ENCODE data around the gene SEC14L1.
A peak's percentile ranks its signal among the peaks of the same experiment; 100 is the strongest.
"Not testable (repeated sequence)": the region's sequence is repeated elsewhere in the genome, so short reads cannot be mapped to it uniquely, and the experiment has no call there.

SEC14L1 gene

DNA sequence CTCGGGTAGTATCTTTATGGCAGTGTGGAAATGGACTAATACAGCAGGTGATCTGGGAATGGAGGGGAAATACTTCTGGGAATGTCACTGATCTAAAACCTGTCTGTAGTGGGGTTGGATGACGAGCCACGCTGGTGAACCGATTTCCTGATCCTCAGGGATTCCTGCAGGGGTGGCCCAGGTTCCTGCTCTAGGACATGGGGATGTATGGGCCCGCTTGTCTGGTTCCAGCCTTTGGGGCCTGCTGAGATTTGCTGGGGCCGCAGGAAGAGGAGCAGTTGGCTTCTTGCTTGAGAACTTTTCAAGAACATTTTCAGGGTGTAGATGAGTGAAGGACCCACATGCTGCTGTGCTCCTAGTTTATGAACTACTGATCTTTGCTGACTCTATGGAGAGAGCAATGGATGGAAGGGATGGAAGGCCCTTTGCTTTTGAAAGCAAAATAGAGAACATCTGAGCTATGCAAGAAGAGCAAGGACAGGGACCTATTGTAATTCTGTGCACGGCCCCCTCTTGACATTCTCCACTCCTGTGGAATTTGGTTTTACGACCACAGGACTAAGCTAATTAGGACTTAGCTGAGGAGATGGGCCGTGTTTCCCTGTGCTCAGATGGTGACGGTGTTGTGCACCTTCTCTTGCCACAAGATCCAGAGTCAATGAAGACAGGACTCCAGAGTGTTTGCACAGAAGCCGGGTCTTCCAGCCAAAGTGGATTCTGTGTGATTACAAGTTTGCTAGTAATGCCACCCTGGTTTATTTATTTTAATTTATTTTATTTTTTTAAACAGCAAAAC is 90.5 kb downstream of the SEC14L1 start:
- no peak for DNase-seq (ENCODE audit: extremely low read depth in 1 of 2, low read depth in 1 of 2)

DNA sequence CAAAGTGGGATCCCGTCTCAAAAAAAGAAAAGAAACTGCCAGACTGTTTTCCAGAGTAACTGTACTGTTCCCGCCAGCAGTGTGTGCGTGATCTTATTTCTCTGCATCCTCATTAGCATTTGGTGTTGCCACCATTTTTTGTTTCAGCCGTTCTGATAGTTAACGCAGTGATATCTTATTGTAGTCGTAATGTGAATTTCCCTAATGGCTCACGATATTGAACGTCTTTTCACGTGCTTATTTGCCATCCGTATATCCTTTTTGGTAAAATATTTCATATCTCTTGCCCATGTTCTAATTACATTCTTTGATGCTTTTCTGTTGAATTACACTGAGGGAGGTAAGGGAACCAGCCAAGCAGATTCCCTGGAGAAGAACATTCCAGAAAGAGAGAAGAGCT is 92.4 kb downstream of the SEC14L1 start:
- no peak for DNase-seq (ENCODE audit: extremely low read depth in 1 of 2, low read depth in 1 of 2)

DNA sequence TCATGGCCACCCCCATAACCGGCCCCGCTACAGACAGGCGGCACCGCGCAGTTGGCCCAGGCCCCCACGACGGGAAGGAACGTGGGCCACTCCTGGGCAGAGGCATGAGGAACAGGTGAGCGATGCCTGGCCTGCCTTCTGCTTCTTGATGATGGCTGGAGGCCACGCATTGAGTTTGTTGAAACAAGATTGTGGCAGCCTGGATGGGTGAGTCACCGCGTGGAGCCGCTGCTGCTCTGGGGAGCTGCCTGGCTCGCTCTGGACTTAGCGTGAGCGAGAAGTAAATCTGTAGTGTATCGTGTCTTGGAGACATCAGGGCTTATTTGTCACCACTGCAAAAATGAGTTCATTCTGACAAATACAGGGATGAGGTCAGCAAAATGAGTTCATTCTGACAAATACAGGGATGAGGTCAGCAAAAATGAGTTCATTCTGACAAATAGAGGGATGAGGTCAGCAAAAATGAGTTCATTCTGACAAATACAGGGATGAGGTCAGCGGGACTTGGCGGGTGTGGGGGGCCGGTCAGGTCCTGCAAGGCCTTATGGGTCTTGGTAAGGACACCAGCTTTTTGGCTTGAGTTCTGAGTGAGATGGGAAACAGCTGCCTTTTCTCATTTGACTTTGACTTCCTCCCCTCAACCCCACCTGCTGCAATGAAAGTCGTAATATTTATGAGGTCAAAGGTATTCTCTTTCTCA is 93.0 kb downstream of the SEC14L1 start:
- peak in 1 of 2 donors; percentile 39 for DNase-seq (ENCODE audit: extremely low read depth in 1 of 2, low read depth in 1 of 2)

DNA sequence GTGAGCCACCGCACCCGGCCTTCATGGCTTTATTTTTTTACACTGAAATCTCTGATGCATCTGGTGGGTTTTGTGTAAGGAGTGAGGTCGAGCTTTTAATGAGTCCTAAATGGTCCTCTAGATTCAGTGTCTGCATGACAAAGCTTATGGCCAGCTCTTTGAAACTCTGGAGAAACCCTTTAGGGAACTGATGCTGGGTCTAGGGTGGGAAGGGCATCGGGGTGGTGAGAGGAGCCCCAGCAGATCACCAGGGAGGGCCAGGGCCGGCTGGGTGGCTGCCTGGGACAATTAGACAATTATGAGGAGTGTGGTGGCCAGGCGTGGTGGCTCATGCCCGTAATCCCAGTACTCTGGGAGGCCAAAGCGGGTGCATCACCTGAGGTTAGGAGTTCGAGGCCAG is 93.9 kb downstream of the SEC14L1 start:
- no peak for DNase-seq (ENCODE audit: extremely low read depth in 1 of 2, low read depth in 1 of 2)

DNA sequence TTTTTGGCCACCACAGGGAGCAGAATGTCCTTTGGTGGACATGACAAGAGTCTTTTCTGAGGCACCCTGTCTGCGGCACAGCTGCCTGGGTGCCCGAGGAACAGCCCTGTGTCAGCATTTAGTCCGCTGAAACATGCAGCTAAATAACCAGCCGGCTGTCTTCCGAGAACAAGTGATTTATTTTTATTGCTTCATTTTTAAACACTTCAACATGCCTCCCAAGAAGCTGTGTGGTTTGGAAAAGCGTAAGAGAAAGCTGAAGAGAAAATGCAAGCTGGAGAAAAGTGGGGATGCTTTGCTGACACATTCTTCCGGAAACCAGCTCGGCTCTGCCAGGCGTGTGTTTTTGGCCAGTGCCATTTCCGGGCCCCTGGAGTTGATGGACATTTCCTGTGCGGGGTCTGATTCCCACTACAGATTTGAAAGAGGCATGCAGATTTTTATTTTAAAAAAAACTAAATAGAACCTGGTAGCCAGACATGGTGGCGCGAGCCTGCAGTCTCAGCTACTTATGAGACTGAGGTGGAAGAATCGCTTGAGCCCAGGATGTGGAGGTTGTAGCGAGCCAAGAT is 94.7 kb downstream of the SEC14L1 start:
- DNase-seq (ENCODE audit: extremely low read depth in 1 of 2, low read depth in 1 of 2), result peak in 1 of 2 donors; percentile 13

DNA sequence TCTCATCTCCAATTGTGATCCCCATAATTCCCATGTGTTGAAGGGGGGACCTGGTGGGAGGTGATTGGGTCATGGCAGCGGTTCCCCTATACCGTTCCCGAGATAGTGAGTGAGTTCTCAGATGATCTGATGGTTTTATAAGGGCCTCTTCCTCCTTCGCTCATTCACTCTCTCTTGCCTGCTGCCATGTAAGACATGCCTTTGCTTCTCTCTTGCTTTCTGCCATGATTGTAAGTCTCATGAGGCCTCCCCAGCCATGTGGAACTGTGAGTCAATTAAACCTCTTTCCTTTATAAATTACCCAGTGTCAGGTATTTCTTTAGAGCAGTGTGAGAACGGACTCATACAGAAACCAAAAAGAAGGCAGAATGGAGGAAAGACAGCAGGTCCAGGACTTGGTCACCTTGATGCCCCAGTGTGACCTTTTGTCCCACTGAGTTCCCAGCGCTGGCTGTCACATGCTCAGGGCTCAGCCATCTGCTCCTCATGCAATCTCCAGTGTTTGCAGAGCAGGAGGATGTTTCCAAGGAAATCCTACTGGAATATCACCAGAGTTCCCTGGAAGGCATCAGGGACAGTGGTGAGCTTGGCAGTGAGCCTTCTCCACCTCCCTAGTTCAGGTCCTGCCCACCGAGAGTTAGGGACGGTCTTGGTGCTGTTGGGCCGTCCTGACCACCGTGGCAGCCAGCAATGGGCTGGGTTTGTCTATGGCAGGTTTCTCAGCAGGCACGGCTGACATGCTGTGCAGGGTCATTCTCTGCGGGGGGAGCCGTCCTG is 96.7 kb downstream of the SEC14L1 start:
- DNase-seq (ENCODE audit: extremely low read depth in 1 of 2, low read depth in 1 of 2), result no peak

DNA sequence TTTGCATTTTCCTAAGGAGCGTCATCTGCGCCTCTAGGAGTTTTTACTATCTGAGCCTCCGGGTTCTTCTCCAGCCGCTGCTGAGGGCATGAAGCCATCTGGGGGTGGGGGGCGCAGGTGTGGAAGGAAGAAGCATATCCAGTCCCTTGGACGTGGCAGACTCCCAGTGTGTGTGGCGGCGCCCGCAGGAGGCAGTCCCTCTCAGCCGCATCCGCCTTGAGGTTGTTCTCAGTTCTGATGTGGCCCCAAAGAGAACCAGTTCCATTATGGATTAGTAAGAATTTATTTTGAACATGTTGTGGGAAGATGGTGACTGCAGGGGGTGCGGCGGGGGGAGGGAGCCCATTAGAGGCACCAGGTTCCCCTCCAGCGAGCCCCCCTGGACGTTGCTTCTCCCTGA is 100.2 kb downstream of the SEC14L1 start:
- DNase-seq (ENCODE audit: extremely low read depth in 1 of 2, low read depth in 1 of 2), result no peak

DNA sequence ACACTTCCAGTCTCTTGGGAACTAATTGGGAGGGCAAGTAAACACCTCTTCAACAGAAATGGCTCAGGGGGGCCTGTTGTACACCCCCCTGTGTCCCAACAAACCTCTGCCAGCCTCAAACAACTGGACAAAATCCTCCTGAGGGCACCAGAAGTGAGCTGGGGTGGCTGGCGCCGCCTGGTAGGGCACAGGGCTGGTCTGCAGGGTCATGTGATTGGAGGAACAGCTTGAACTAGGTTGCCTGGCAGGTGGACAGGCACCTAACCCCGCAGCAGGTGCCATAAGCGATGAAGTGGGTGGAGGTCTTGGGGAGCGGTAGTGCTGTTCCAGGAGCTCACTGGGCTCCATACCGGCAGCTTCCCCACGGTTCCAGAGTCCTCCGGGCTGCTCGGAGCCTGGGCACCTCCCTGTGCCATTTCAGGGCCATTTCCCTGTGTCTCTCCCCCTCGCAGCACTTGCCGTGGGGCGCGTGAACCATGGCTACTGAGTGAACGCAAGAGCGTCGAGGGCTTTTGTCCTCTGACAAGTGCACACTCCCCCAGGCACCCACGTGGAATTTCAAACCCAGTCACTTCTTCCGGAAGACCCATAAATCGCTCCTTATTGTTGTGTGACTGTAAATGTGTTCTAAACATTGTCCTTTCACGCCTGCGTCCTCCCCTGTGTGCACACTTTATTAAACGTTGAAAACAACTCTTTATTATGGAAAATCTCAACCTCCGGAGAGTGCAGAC is 101.5 kb downstream of the SEC14L1 start:
- no peak for DNase-seq (ENCODE audit: extremely low read depth in 1 of 2, low read depth in 1 of 2)

DNA sequence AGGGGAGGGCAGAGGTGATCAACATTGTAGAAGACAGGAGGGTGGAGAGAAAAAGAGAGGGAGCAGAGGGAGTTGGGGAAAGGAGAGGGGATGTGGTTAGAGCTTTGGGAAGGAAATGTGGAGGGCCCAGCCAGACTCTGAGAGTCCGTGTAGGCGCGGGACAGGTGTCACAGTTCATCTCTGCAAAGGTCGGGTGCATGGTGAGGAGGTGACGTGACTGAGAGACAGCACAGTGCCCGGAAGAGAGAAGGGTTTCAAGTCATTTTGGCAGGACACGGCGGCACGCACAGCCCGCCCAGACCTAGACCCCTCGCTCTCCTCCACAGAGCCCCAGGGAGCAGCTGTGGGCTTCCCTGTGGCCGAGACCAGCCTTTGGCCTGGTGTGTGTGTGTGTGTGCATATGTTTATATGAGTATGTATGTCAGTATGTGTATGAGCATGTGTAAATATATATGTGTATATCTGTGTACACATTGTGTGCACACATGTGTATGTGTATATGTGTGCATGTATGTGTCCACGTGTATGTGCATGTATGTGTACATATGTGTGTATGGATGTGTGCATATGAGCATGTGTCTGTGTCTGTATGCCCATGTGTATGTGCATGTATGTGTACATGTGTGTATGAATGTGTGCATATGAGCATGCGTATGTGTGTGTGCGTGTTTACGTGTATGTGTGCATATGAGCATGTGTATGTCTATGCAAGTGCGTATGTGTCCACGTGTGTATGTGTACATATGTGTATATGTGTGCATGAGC is 104.6 kb downstream of the SEC14L1 start:
- DNase-seq (ENCODE audit: extremely low read depth in 1 of 2, low read depth in 1 of 2), result no peak

DNA sequence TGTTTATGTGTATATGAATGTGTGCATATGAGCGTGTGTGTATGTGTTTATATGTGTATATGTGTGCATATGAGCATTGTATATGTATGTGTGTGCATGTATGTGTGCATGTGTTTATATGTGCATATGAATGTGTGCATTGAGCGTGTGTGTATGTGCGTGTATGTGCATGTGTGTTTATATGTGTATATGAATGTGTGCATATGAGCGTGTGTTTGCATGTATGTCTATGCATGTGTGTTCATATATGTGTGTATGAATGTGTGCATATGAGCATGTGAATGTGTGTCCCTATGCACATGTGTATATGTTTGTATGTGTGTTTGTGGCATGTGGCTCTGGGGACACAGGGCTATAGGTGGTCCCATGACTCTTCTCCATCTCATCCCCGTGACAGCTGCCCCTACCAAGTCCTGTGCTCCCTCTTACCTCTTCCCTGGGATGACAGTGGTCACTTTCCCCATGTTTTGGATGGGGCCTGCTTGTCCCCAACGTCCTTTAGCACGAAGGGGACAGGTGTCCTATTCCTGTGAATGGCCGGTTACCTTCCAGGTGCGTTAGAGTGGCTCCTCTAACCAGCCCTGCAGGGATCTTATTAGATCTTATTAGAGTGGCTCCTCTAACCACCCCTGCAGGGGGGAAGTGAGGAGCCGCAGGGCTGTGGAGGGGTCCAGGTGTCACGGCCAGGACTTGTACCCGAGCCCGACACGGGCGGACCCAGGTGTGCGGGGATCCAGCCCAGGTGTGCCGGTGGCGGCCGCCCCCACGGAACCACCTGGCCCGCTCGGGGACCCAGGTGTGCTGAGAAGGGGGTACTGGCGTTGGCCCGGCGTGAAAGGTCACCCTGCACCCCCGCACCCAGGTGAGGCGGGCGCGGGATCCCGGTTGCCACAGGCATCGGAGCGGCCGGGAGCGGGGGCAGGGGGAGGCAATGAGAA is 105.6 kb downstream of the SEC14L1 start:
- DNase-seq (ENCODE audit: extremely low read depth in 1 of 2, low read depth in 1 of 2), result no peak

DNA sequence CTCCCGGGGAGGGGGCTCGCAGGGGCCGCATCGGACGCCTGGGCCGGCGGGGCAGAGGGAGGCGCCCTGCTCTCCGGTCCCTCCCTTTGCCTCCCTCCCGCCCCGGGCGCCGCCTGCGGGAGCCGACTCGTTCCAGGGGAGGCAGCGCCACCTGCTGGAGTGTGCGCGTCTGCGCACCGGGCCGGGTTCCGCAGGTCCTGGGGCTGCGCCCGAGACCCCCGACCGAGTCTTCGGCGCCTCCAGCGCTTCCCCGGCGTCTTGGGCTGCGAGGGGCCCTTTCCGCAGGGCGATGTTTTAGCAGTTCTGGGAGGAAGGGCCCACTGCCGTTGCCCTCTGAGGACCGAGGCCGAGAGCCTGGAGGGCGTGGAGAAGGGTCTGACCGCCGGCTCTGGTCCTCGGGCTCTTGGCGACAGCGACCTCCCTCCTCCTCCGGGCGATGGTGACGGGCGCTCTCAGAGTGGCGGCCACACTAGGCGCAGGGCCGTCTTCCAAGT is 106.3 kb downstream of the SEC14L1 start:
- DNase-seq (ENCODE audit: extremely low read depth in 1 of 2, low read depth in 1 of 2), result peak; percentile 63 to 69

DNA sequence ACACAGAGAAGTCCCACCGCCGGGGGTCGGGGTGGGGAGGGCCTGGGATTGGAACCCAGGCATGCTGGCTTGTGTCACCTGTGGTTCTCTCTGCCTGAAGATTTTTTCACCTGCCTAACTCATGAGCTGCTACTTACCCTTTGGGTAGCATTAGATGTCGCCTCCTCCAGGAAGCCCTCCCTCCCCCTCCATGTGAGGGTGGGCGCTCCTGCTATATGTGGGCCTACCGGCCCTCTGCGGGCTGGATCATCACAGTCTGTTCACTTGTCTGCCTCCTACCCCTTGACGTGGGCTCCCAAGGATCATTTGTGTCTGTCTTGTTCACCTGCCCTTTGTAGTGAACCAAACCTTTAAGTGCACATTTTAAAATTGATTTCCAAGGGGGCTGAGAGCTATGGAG is 106.8 kb downstream of the SEC14L1 start:
- DNase-seq (ENCODE audit: extremely low read depth in 1 of 2, low read depth in 1 of 2), result no peak

DNA sequence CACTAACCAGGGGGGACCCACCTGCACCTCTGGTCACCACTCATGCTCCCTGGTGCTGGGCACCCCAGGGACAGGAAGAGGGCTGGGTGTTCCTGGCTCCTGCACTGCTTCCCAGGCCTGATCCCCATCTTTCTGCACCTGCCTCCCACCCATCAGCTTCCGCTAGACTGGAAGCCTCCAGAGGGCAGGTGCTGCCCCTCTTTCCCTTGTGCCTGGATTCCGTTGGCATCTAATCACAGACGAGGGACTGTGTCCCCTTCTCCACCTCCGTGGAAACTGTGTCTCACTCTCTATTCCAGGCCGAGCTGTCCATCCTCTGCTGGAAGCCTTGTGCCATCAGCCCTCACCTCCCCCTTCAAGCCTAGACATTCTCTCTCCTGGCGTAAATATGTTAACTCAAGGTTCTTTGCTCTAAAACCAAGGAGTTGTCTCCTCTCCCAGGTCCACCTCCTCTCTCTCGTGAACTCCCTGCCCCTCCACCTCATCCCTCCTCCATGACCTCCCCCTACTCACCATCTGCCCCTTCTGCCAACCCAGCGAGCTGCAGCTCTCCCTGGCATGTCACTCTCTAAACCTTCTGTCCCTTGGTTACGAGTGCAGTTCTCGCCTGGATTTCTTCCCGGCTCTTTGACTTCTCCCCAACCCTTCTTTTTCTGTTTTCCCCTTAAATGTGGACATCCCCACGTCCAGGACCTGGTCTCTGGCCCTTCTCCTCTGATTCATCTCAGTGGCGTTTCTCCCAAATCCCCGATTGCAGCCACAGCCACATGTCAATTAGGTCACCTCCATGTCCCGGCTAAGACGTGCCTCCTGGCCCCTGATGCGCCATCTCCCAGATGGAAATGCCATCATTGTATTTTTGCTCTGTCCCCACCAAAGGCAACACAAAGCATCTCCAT is 107.7 kb downstream of the SEC14L1 start:
- DNase-seq (ENCODE audit: extremely low read depth in 1 of 2, low read depth in 1 of 2), result no peak

DNA sequence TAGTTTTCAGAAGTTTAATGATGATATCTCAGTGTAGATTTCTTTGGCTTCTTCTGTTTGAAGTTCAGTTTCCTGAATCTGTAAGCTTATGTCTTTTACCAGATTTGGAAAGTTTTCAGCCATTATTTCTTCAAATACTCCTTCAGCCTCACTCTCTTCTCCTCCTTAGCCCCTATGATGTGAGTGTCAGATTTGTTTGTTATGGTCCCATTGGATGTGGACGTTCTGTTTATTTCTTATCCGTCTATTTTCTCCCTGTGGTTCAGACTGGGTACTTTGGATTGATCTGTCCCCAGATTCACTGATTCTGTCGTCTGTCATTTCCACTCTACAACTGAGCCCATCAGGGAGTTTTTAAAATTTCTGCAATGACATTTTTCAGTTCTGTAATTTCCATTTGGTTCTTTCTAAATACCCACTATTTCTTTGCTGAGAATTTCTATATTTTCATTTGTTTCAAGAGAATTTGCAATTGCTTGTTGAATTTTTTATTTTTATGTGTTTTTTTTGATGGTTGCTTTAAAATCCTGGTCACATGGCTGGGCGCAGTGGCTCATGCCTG is 110.9 kb downstream of the SEC14L1 start:
- DNase-seq (ENCODE audit: extremely low read depth in 1 of 2, low read depth in 1 of 2), result no peak

DNA sequence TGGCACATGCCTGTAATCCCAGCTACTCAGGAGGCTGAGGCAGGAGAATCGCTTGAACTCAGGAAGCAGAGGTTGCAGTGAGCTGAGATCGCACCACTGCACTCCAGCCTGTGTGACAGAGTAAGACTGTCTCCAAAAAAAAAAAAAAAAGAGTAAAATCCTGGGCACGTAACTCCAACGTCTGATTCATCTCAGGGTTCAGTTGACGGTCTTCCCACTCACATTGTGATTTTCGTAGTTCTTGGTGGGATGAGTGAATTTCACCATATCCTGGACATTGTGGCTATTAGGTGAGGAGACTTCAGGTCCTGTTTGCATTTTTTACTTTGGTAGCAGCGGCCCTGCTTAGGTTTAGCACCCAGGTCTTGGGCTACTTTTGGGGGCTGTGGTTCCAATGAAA is 111.5 kb downstream of the SEC14L1 start:
- not testable (repeated sequence) for DNase-seq (ENCODE audit: extremely low read depth in 1 of 2, low read depth in 1 of 2)

DNA sequence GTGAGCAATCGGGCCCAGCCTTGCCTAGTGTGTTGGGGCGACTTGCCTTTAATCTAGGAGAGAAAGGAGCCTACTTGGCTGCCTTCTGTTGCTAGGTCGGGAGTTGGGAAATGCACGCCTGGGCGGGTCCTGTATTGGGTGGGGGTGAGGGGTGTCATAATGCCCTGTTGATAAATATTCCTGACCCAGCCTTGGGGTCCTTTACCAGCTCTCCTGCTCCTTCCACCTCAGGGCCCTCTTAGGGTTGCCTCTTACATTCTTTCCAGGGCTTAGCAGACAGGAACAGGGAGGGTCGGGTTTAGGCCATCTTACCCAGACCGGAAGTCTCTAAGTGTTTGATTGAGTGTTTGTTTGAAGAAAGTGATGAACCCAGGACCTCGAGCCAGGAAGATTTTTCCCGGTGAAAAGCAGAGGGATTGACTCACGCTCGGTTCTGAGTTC is 112.9 kb downstream of the SEC14L1 start:
- no peak for DNase-seq (ENCODE audit: extremely low read depth in 1 of 2, low read depth in 1 of 2)

Measured in stimulated activated CD8-positive, alpha-beta memory T cell treated with anti-CD3 and anti-CD28 coated beads, Interleukin-7, amount 100 ng/mL, for 48 hours (primary cell).